GM19193 (cell line): ENCODE measurements around the gene PHYHD1.

ENCODE experiments used
- POLR2A ChIP-seq: IDR thresholded peaks from 4 replicates; pipeline ENCODE4 v1.6.1; 2011; ENCODE audit not compliant: insufficient read depth, insufficient read length; ENCODE audit errors: extremely low read depth

The PHYHD1 gene

GRCh38 chr9:128929560-128929959 lies 8.8 kb downstream of the PHYHD1 start:
- no peak for TF ChIP-seq POLR2A

GRCh38 chr9:128933731-128934130 lies 12.9 kb downstream of the PHYHD1 start:
- TF ChIP-seq POLR2A, result no peak

- TF ChIP-seq POLR2A, result no peak
Observed at GRCh38 chr9:128936171-128936865, 15.5 kb downstream of the PHYHD1 start.

GRCh38 chr9:128937310-128938165 lies 16.8 kb downstream of the PHYHD1 start:
- no peak for TF ChIP-seq POLR2A

- no peak for TF ChIP-seq POLR2A
Observed at GRCh38 chr9:128940271-128940921, 19.6 kb downstream of the PHYHD1 start.

GRCh38 chr9:128940946-128941755 lies 20.4 kb downstream of the PHYHD1 start:
- TF ChIP-seq POLR2A, result no peak

GRCh38 chr9:128943832-128944620 lies 23.2 kb downstream of the PHYHD1 start:
- no peak for TF ChIP-seq POLR2A

- no peak for TF ChIP-seq POLR2A
Observed at GRCh38 chr9:128945798-128946501, 25.2 kb downstream of the PHYHD1 start.

GRCh38 chr9:128946571-128947276 lies 25.9 kb downstream of the PHYHD1 start:
- no peak for TF ChIP-seq POLR2A

- no peak for TF ChIP-seq POLR2A
Observed at GRCh38 chr9:128947277-128947526, 26.4 kb downstream of the PHYHD1 start.

- peak; percentile 98 for TF ChIP-seq POLR2A
Observed at GRCh38 chr9:128947527-128948301, 26.9 kb downstream of the PHYHD1 start, which contains the start of the genes DOLK and NUP188. Gene DOLK, minus strand, starts transcription at chr9:128947603. Its CDS starts 300 bp downstream, at chr9:128947303. Gene NUP188, plus strand, starts transcription at chr9:128947699. Its CDS starts 21 bp downstream, at chr9:128947720.

GRCh38 chr9:128969491-128969890 lies 48.7 kb downstream of the PHYHD1 start:
- no peak for TF ChIP-seq POLR2A

GRCh38 chr9:128972956-128973355 lies 52.2 kb downstream of the PHYHD1 start:
- TF ChIP-seq POLR2A, result no peak

- no peak for TF ChIP-seq POLR2A
Observed at GRCh38 chr9:128979111-128979510, 58.3 kb downstream of the PHYHD1 start.
